ENCODE measurements around the gene PGBD5. TPM values are rescaled to one million over a fixed set of nuclear protein-coding genes. Genes with fewer than 3 reads are reported as not detected.

Gene PGBD5
- total RNA-seq, 1 donor from 2014 or later, result 14.7 TPM

- Histone ChIP-seq H3K4me1 (ENCODE audit: insufficient read depth, low read length) (no peaks in the 10 kb centered on the region), H3K4me3 (ENCODE audit: insufficient read depth, low read depth, low read length) (no peak overlapping the region), H3K27ac (ENCODE audit: low read depth, low read length) (no peak overlapping the region), H2AFZ (ENCODE audit: low read depth, low read length) (no peak overlapping the region), H3K27me3 (ENCODE audit: insufficient read depth, low read length) (peaks cover 6% of the 10 kb centered on the region), H4K20me1 (ENCODE audit: insufficient read depth, low read length) (no peaks in the 10 kb centered on the region), H3K9ac (ENCODE audit: low read length) (no peak overlapping the region), H3K36me3 (ENCODE audit: insufficient read depth, low read length) (no peaks in the 10 kb centered on the region), H3K9me3 (ENCODE audit: insufficient read depth, low read depth, low read length) (no peaks in the 10 kb centered on the region), H3K79me2 (ENCODE audit: insufficient read depth, low read length) (no peaks in the 10 kb centered on the region), H3K4me2 (ENCODE audit: low read length) (no peak overlapping the region)
- H3K27me3 Mint-ChIP-seq (ENCODE audit: low read depth, unreplicated experiment), result no peaks in the 10 kb centered on the region
- H3K4me3 Mint-ChIP-seq (ENCODE audit: unreplicated experiment), result no peak overlapping the region
- peaks cover 12% of the 10 kb centered on the region for H3K36me3 Mint-ChIP-seq (ENCODE audit: low read depth, unreplicated experiment)
- no peak overlapping the region for H3K27ac Mint-ChIP-seq (ENCODE audit: unreplicated experiment)
- no peak for TF ChIP-seq CTCF (IDR thresholded peaks at IDR 0.05; ENCODE audit: insufficient read depth, low read depth, low read length)
- no peak for TF ChIP-seq EZH2 (IDR thresholded peaks at IDR 0.05; ENCODE audit: insufficient read depth, low read length)
- FAIRE-seq (no peak), DNase-seq (ENCODE audit: low read depth) (no peak)
- H3K9me3 Mint-ChIP-seq (ENCODE audit: unreplicated experiment), result no peaks in the 10 kb centered on the region
- peaks cover 5% of the 10 kb centered on the region for H3K4me1 Mint-ChIP-seq (ENCODE audit: low read depth, unreplicated experiment)
These were observed 9.7 kb downstream of the PGBD5 start for GRCh38 chr1:230416430-230416829.

- H3K4me1 Mint-ChIP-seq (ENCODE audit: low read depth, unreplicated experiment), result no peaks in the 10 kb centered on the region
- no peaks in the 10 kb centered on the region for H3K9me3 ChIP-seq (ENCODE audit: insufficient read depth, low read depth, low read length)
- no peak overlapping the region for H3K27ac Mint-ChIP-seq (ENCODE audit: unreplicated experiment)
- H3K36me3 Mint-ChIP-seq (ENCODE audit: low read depth, unreplicated experiment), result peaks cover 12% of the 10 kb centered on the region
- H3K27ac ChIP-seq (ENCODE audit: low read depth, low read length), result no peak overlapping the region
- peaks cover 3% of the 10 kb centered on the region for H3K27me3 ChIP-seq (ENCODE audit: insufficient read depth, low read length)
- no peaks in the 10 kb centered on the region for H3K4me1 ChIP-seq (ENCODE audit: insufficient read depth, low read length)
- no peak overlapping the region for H2AFZ ChIP-seq (ENCODE audit: low read depth, low read length)
- H3K4me2 ChIP-seq (ENCODE audit: low read length), result no peak overlapping the region
- no peaks in the 10 kb centered on the region for H4K20me1 ChIP-seq (ENCODE audit: insufficient read depth, low read length)
- TF ChIP-seq CTCF (IDR thresholded peaks at IDR 0.05; ENCODE audit: insufficient read depth, low read depth, low read length) (no peak), EZH2 (IDR thresholded peaks at IDR 0.05; ENCODE audit: insufficient read depth, low read length) (no peak)
- no peaks in the 10 kb centered on the region for H3K79me2 ChIP-seq (ENCODE audit: insufficient read depth, low read length)
- no peaks in the 10 kb centered on the region for H3K9me3 Mint-ChIP-seq (ENCODE audit: unreplicated experiment)
- FAIRE-seq (no peak), DNase-seq (ENCODE audit: low read depth) (no peak)
- H3K4me3 ChIP-seq (ENCODE audit: insufficient read depth, low read depth, low read length), result no peak overlapping the region
- no peaks in the 10 kb centered on the region for H3K27me3 Mint-ChIP-seq (ENCODE audit: low read depth, unreplicated experiment)
- H3K9ac ChIP-seq (ENCODE audit: low read length), result no peak overlapping the region
- no peak overlapping the region for H3K4me3 Mint-ChIP-seq (ENCODE audit: unreplicated experiment)
- no peaks in the 10 kb centered on the region for H3K36me3 ChIP-seq (ENCODE audit: insufficient read depth, low read length)
These were observed 10.6 kb downstream of the PGBD5 start for GRCh38 chr1:230415405-230416132.

- Histone ChIP-seq H3K9me3 (ENCODE audit: insufficient read depth, low read depth, low read length) (no peaks in the 10 kb centered on the region), H2AFZ (ENCODE audit: low read depth, low read length) (no peak overlapping the region), H3K9ac (ENCODE audit: low read length) (no peak overlapping the region), H3K4me3 (ENCODE audit: insufficient read depth, low read depth, low read length) (no peak overlapping the region), H3K36me3 (ENCODE audit: insufficient read depth, low read length) (no peaks in the 10 kb centered on the region), H3K4me2 (ENCODE audit: low read length) (no peak overlapping the region), H4K20me1 (ENCODE audit: insufficient read depth, low read length) (no peaks in the 10 kb centered on the region), H3K4me1 (ENCODE audit: insufficient read depth, low read length) (no peaks in the 10 kb centered on the region), H3K27ac (ENCODE audit: low read depth, low read length) (no peak overlapping the region), H3K79me2 (ENCODE audit: insufficient read depth, low read length) (no peaks in the 10 kb centered on the region), H3K27me3 (ENCODE audit: insufficient read depth, low read length) (peaks cover 3% of the 10 kb centered on the region)
- no peaks in the 10 kb centered on the region for H3K9me3 Mint-ChIP-seq (ENCODE audit: unreplicated experiment)
- peaks cover 12% of the 10 kb centered on the region for H3K36me3 Mint-ChIP-seq (ENCODE audit: low read depth, unreplicated experiment)
- H3K4me1 Mint-ChIP-seq (ENCODE audit: low read depth, unreplicated experiment), result no peaks in the 10 kb centered on the region
- FAIRE-seq (no peak), DNase-seq (ENCODE audit: low read depth) (no peak)
- no peak overlapping the region for H3K27ac Mint-ChIP-seq (ENCODE audit: unreplicated experiment)
- no peaks in the 10 kb centered on the region for H3K27me3 Mint-ChIP-seq (ENCODE audit: low read depth, unreplicated experiment)
- no peak overlapping the region for H3K4me3 Mint-ChIP-seq (ENCODE audit: unreplicated experiment)
- TF ChIP-seq CTCF (IDR thresholded peaks at IDR 0.05; ENCODE audit: insufficient read depth, low read depth, low read length), result no peak
These were observed 11.4 kb downstream of the PGBD5 start for GRCh38 chr1:230414694-230415093.

All from astrocyte (in vitro differentiated cells and primary cell).